ENCODE measurements around the gene CROT. TPM values are rescaled to one million over a fixed set of nuclear protein-coding genes. Genes with fewer than 3 reads are reported as not detected.

The CROT gene
- polyA plus RNA-seq, 2 of the 4 experiments (the other 2 are of a cell fraction) = 12.3 to 18.2 TPM

- Histone ChIP-seq H3K4me3 (no peak overlapping the region), H3K27ac (no peak overlapping the region), H3K4me1 (peaks cover 20% of the 10 kb centered on the region; the same call in 2 of the 3 replicates), H3K4me2 (no peak overlapping the region), H3K9me3 (no peaks in the 10 kb centered on the region)
- 85% methylated on average over 1 of the region's 1 CpG for WGBS (ENCODE audit: missing lambda C conversion rate)
- no peak for ATAC-seq
- ChIA-PET CTCF (no interaction called here), POLR2A (no interaction called here)
- TF ChIP-seq CHD4 (IDR thresholded peaks at IDR 0.05; ENCODE audit: borderline replicate concordance) (no peak), EP300 (IDR thresholded peaks at IDR 0.05) (no peak), PBX3 (IDR thresholded peaks at IDR 0.05) (no peak), HES2 (IDR thresholded peaks at IDR 0.05) (no peak), FOSL2 (IDR thresholded peaks at IDR 0.05) (no peak), FOSL2 (CRISPR knock-in tag; IDR thresholded peaks at IDR 0.05) (no peak), MAZ (IDR thresholded peaks at IDR 0.05; ENCODE audit: borderline replicate concordance, low read depth, low read length) (no peak), JUN (IDR thresholded peaks at IDR 0.05) (no peak), E2F6 (IDR thresholded peaks at IDR 0.05; ENCODE audit: borderline replicate concordance, low read depth) (no peak), TP53 (CRISPR knock-in tag; IDR thresholded peaks at IDR 0.05) (no peak), ZC3H11A (IDR thresholded peaks at IDR 0.05) (no peak), HOXA7 (CRISPR knock-in tag; IDR thresholded peaks at IDR 0.05) (no peak), MAX (IDR thresholded peaks at IDR 0.05) (no peak)
- FAIRE-seq = no peak
- no peak for DNase-seq (ENCODE audit: low read depth in 1 of 2, low spot score in 1 of 2)
These were observed 65.7 kb downstream of the CROT start for GRCh38 chr7:87411186-87411585.

GRCh38 chr7:87413029-87413428 is 67.6 kb downstream of the CROT start:
- TF ChIP-seq RNF2 (IDR thresholded peaks at IDR 0.05; ENCODE audit: borderline replicate concordance, low read depth) (no peak), MAZ (IDR thresholded peaks at IDR 0.05; ENCODE audit: borderline replicate concordance, low read depth, low read length) (no peak), HEYL (CRISPR knock-in tag; IDR thresholded peaks at IDR 0.05) (no peak), CEBPB (IDR thresholded peaks at IDR 0.05) (no peak), EP300 (IDR thresholded peaks at IDR 0.05) (no peak), POLR2A (IDR thresholded peaks at IDR 0.05; ENCODE audit: low read length) (no peak), HES2 (IDR thresholded peaks at IDR 0.05) (no peak), NPAS2 (CRISPR knock-in tag; IDR thresholded peaks at IDR 0.05; ENCODE audit: borderline replicate concordance) (no peak), CBX8 (IDR thresholded peaks at IDR 0.05) (no peak), FOSL2 (IDR thresholded peaks at IDR 0.05) (no peak), FOSL2 (CRISPR knock-in tag; IDR thresholded peaks at IDR 0.05) (no peak), ZFP36 (IDR thresholded peaks at IDR 0.05; ENCODE audit: borderline replicate concordance, partially characterized antibody) (no peak), RFX5 (IDR thresholded peaks at IDR 0.05) (no peak), SREBF2 (IDR thresholded peaks at IDR 0.05) (no peak), FOXS1 (CRISPR knock-in tag; IDR thresholded peaks at IDR 0.05) (no peak), HOXB5 (CRISPR knock-in tag; IDR thresholded peaks at IDR 0.05) (no peak), PHF8 (IDR thresholded peaks at IDR 0.05; ENCODE audit: borderline replicate concordance, low read depth) (no peak), SMC3 (IDR thresholded peaks at IDR 0.05) (no peak), EHF (CRISPR knock-in tag; IDR thresholded peaks at IDR 0.05) (no peak), MAFK (IDR thresholded peaks at IDR 0.05; ENCODE audit: partially characterized antibody) (no peak)
- Histone ChIP-seq H3K9me3 (no peaks in the 10 kb centered on the region), H3K27ac (no peak overlapping the region), H3K4me2 (no peak overlapping the region), H3K4me3 (no peak overlapping the region), H3K4me1 (peaks cover 20% of the 10 kb centered on the region; the same call in 2 of the 3 replicates)
- FAIRE-seq = no peak
- ChIA-PET POLR2A (no interaction called here), CTCF (interaction anchor here (1.1 to 9.2 kb wide), 3 partner anchors 9 to 98 kb away, joined by 3 to 195 read pairs (median 7); no protein-coding TSS in a partner anchor)
- 85% methylated on average over 1 of the region's 1 CpG for WGBS (ENCODE audit: missing lambda C conversion rate)
- DNase-seq (ENCODE audit: low read depth in 1 of 2, low spot score in 1 of 2) = no peak
- no peak for ATAC-seq
